ENCODE measurements around the gene PLEKHA1. TPM values are rescaled to one million over a fixed set of nuclear protein-coding genes. Genes with fewer than 3 reads are reported as not detected.

PLEKHA1 gene
- total RNA-seq, 1 donor from 2014 or later = 28.7 TPM

DNA sequence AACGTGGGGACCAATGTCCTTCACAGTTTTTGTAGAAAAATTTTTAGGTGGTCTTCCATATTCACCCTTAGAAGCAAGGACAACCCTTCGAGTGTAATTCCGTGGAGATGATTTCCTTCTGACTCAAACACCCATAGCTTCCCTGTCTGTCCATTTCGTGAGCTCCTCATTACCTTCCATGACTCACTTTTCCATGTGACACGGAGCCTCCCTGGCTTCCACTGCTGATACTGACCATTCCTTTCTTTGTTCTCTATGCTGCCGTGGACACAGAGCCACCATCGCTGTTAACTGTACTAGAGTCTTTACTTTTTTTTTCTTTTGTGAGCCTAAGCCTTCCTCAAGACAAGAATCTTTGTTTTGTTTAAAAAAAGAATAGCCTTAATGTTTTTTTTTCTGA lies 67.5 kb downstream of the PLEKHA1 start:
- DNase-seq (ENCODE audit: extremely low spot score in 2 of 2) = no peak
- intact Hi-C loops (cut with DNase I) = no loop called here
- Histone ChIP-seq H3K4me3 (no peak overlapping the region), H3K27ac (no peak overlapping the region), H3K9me3 (peaks cover 7% of the 10 kb centered on the region), H3K4me1 (no peaks in the 10 kb centered on the region), H3K27me3 (no peaks in the 10 kb centered on the region), H3K36me3 (no peaks in the 10 kb centered on the region)
- no peak for TF ChIP-seq POLR2A (IDR thresholded peaks at IDR 0.05)
- TF ChIP-seq, protein P1, sequence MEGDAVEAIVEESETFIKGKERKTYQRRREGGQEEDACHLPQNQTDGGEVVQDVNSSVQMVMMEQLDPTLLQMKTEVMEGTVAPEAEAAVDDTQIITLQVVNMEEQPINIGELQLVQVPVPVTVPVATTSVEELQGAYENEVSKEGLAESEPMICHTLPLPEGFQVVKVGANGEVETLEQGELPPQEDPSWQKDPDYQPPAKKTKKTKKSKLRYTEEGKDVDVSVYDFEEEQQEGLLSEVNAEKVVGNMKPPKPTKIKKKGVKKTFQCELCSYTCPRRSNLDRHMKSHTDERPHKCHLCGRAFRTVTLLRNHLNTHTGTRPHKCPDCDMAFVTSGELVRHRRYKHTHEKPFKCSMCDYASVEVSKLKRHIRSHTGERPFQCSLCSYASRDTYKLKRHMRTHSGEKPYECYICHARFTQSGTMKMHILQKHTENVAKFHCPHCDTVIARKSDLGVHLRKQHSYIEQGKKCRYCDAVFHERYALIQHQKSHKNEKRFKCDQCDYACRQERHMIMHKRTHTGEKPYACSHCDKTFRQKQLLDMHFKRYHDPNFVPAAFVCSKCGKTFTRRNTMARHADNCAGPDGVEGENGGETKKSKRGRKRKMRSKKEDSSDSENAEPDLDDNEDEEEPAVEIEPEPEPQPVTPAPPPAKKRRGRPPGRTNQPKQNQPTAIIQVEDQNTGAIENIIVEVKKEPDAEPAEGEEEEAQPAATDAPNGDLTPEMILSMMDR (IDR thresholded peaks at IDR 0.05) = no peak
- TF ChIP-seq POLR2AphosphoS5 (IDR thresholded peaks at IDR 0.05; ENCODE audit: insufficient read depth in 1 of 2, low read depth in 1 of 2) = no peak

DNA sequence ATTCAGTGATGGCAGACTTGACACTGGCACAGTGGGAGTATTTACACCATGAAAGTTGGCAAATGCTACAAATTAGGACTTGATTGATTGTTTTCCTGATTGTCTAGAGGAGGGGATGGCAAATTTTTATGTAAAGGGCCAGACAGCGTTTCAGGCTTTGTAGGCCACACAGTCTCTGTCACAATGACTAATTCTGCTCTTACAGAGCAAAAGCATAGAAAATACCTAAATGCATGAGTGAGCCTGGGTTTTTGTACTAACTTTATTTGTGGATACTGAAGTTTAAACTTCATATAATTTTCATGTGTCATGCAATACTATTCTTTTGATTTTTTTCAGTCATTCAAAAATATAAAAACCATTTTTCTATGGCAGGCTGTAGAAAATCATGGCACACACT lies 71.0 kb downstream of the PLEKHA1 start:
- no peak for DNase-seq (ENCODE audit: extremely low spot score in 2 of 2)
- intact Hi-C loops (cut with DNase I) = no loop called here
- no peaks in the 10 kb centered on the region for H3K27me3 ChIP-seq
- no peaks in the 10 kb centered on the region for H3K4me1 ChIP-seq
- no peak overlapping the region for H3K4me3 ChIP-seq
- no peaks in the 10 kb centered on the region for H3K9me3 ChIP-seq
- H3K36me3 ChIP-seq = no peaks in the 10 kb centered on the region
- H3K27ac ChIP-seq = no peak overlapping the region
- TF ChIP-seq, protein P1 (IDR thresholded peaks at IDR 0.05) = no peak
- TF ChIP-seq POLR2A (IDR thresholded peaks at IDR 0.05) (no peak), POLR2AphosphoS5 (IDR thresholded peaks at IDR 0.05; ENCODE audit: insufficient read depth in 1 of 2, low read depth in 1 of 2) (no peak)

DNA sequence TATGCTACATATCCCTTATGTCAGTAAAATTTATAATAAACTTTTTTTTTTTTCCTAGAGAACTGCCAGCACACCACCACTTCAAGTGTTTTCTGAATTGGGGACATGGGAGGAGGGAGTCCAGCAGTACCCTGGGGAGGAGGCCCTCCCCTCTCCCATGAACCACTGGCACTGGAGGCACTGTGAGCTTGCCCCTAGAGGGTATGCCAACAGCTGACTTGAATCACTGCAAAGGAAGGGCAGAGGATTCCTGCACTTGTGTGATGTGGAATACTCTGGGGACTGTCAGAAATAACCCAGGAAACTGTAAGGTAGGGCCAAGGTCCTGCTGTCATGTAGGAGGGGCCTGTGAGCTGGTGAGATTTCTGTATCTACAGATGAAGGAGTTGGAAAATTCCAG lies 71.4 kb downstream of the PLEKHA1 start:
- Histone ChIP-seq H3K36me3 (no peaks in the 10 kb centered on the region), H3K27ac (no peak overlapping the region), H3K4me3 (no peak overlapping the region), H3K4me1 (no peaks in the 10 kb centered on the region), H3K9me3 (no peaks in the 10 kb centered on the region), H3K27me3 (no peaks in the 10 kb centered on the region)
- intact Hi-C loops (cut with DNase I) = no loop called here
- no peak for DNase-seq (ENCODE audit: extremely low spot score in 2 of 2)
- TF ChIP-seq POLR2AphosphoS5 (IDR thresholded peaks at IDR 0.05; ENCODE audit: insufficient read depth in 1 of 2, low read depth in 1 of 2) = no peak
- no peak for TF ChIP-seq POLR2A (IDR thresholded peaks at IDR 0.05)
- TF ChIP-seq, protein P1 (IDR thresholded peaks at IDR 0.05) = no peak

DNA sequence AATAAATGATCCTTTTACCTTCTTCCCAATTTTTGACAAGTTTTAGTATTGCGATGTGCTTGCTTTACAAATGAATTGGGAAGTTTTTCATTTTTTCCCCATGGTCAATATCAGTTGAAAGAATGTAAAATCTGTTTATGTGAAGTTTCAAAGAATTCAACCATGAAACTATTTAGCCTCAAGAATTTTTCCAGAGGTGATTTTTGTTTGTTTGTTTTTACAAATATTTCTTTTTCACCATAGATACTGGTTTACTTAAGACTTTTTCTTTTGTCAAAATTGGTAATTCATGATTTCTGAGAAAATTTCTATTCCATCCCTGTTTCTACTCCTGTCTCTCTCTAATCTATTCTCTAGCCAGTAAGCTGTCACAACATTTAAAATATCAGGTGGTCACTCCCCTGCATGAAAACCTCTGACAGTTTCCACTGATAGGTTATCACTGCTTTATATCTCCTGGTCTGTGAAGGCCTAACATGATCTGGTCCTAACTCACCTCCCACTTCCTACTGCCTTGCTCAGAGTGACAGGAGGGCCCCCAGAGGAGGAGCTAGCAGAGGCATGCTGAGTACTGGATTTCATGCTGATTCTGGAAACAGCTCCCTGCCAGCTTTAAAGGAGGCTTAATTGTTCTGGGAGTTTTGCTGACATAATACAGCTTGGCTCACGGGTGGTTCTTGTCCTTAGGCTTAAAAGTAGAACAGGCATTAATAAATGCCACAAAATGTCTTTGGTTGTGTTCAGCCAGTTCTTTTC lies 72.3 kb downstream of the PLEKHA1 start:
- H3K4me1 ChIP-seq = no peaks in the 10 kb centered on the region
- H3K27me3 ChIP-seq = no peaks in the 10 kb centered on the region
- H3K9me3 ChIP-seq = no peaks in the 10 kb centered on the region
- intact Hi-C loops (cut with DNase I) = no loop called here
- no peaks in the 10 kb centered on the region for H3K36me3 ChIP-seq
- DNase-seq (ENCODE audit: extremely low spot score in 2 of 2) = no peak
- H3K4me3 ChIP-seq = no peak overlapping the region
- TF ChIP-seq POLR2AphosphoS5 (IDR thresholded peaks at IDR 0.05; ENCODE audit: insufficient read depth in 1 of 2, low read depth in 1 of 2) (no peak), POLR2A (IDR thresholded peaks at IDR 0.05) (no peak)
- TF ChIP-seq, protein P1 (IDR thresholded peaks at IDR 0.05) = no peak
- H3K27ac ChIP-seq = no peak overlapping the region

DNA sequence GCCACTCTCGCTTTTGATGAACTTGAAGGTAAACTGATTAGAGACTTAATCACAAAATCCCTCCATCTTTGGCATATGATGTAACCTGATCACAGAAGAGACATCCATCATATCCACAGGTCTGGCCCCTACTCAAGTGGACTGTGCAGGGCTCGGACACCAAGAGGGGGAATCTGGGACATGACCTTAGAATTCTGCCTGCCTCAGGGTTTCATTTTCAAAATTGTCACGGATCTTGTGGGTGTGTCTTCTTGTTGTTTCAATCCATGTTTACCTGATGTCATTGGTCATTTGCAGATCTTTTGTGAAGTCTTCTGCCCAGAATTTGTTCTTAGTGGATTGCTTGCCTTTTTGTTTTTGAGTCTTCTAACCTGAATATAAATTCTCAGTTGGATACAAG lies 74.1 kb downstream of the PLEKHA1 start:
- Histone ChIP-seq H3K4me3 (no peak overlapping the region), H3K27ac (no peak overlapping the region), H3K4me1 (no peaks in the 10 kb centered on the region), H3K27me3 (no peaks in the 10 kb centered on the region), H3K36me3 (no peaks in the 10 kb centered on the region), H3K9me3 (no peaks in the 10 kb centered on the region)
- intact Hi-C loops (cut with DNase I) = no loop called here
- TF ChIP-seq, protein P1 (IDR thresholded peaks at IDR 0.05) = no peak
- DNase-seq (ENCODE audit: extremely low spot score in 2 of 2) = no peak
